Astrocyte (in vitro differentiated cells and primary cell): ENCODE measurements around the gene SENP3.

Experiments used
- CTCF ChIP-seq: IDR thresholded peaks from 2 replicates; pipeline ENCODE4 v1.5.1; 2011; ENCODE audit warnings: low read depth, mild to moderate bottlenecking, inconsistent platforms, low read length, moderate library complexity; ENCODE audit not compliant: insufficient read depth
- EZH2 ChIP-seq: IDR thresholded peaks from 2 replicates; pipeline ENCODE4 v1.6.1; 2012; ENCODE audit warnings: mild to moderate bottlenecking, low read length, inconsistent platforms; ENCODE audit not compliant: insufficient read depth

GRCh38 chr17:7615265-7615747, 53.6 kb downstream of the SENP3 start:
- TF ChIP-seq CTCF (no peak), EZH2 (no peak)
